ENCODE data around the gene UCHL5.
"Not testable (repeated sequence)": the region's sequence is repeated elsewhere in the genome, so short reads cannot be mapped to it uniquely, and the experiment has no call there.

UCHL5 gene

DNA sequence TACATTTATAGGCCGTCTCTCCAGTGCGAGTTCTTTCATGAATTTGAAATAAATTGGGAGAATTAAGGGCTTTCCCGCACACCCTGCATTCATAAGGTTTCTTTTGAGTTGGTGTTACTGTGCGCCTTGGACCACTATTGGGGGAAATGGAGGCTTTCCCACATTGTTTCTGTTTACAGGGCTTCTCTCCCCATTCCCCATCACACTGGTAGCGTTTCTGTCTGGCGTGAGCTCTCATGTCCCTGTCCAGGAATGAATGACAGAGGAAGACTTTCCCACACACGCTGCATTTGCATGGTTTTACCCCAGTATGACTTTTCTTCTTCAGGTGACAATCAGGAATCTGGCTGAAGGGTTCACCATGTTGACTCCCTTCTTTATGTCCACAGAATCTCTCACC, 65.0 kb downstream of the UCHL5 start:
- no peaks in the 10 kb centered on the region for H3K27me3 ChIP-seq (ENCODE audit: insufficient read depth, low read length, poor library complexity)
- WGBS (ENCODE audit: extremely low coverage, insufficient coverage, low lambda C conversion rate): no CpG with 5 or more reads among the region's 7 CpGs
- H4K5ac ChIP-seq (ENCODE audit: low read length): no peak overlapping the region
- H3K56ac ChIP-seq (ENCODE audit: low read length): no peak overlapping the region
- H3K4me2 ChIP-seq (ENCODE audit: low read length): no peak overlapping the region
- H3K4me1 ChIP-seq (ENCODE audit: control insufficient read depth, low read depth, low read length): no peaks in the 10 kb centered on the region
- H3K18ac ChIP-seq (ENCODE audit: low read length): no peak overlapping the region
- no peak overlapping the region for H3K4ac ChIP-seq (ENCODE audit: low read depth, low read length)
- no peaks in the 10 kb centered on the region for H3K79me1 ChIP-seq (ENCODE audit: low read length)
- no peak overlapping the region for H2BK120ac ChIP-seq (ENCODE audit: low read depth, low read length)
- H2BK15ac ChIP-seq (replicated peaks; ENCODE audit: low read depth): no peak overlapping the region
- no peaks in the 10 kb centered on the region for H3K79me2 ChIP-seq (ENCODE audit: control insufficient read depth, insufficient read depth, low read length)
- H2AK5ac ChIP-seq (ENCODE audit: low read length): no peak overlapping the region
- H3K9ac ChIP-seq (ENCODE audit: low read length): no peak overlapping the region
- DNase-seq: no peak
- no peak overlapping the region for H3K4me3 ChIP-seq (ENCODE audit: low read length)
- H3K23ac ChIP-seq (ENCODE audit: low read length): no peak overlapping the region
- no peak overlapping the region for H4K8ac ChIP-seq (ENCODE audit: low read depth, low read length)
- no peak overlapping the region for H2BK5ac ChIP-seq (ENCODE audit: low read length)
- H3K36me3 ChIP-seq (ENCODE audit: control insufficient read depth, insufficient read depth, low read length): no peaks in the 10 kb centered on the region
- H3K27ac ChIP-seq (ENCODE audit: low read depth, low read length): no peak overlapping the region

GRCh38 chr1:192993426-192994085, 65.6 kb downstream of the UCHL5 start:
- Histone ChIP-seq H3K4me1 (ENCODE audit: control insufficient read depth, low read depth, low read length) (no peaks in the 10 kb centered on the region), H3K4me3 (ENCODE audit: low read length) (no peak overlapping the region)

GRCh38 chr1:192986748-192987334, 72.3 kb downstream of the UCHL5 start:
- not testable (repeated sequence) for H4K5ac ChIP-seq (ENCODE audit: low read length); H2BK5ac ChIP-seq (ENCODE audit: low read length); H3K18ac ChIP-seq (ENCODE audit: low read length); H2BK120ac ChIP-seq (ENCODE audit: low read depth, low read length); H3K36me3 ChIP-seq (ENCODE audit: control insufficient read depth, insufficient read depth, low read length); H3K4me1 ChIP-seq (ENCODE audit: control insufficient read depth, low read depth, low read length); DNase-seq; H3K9ac ChIP-seq (ENCODE audit: low read length); H3K4me2 ChIP-seq (ENCODE audit: low read length); H3K79me1 ChIP-seq (ENCODE audit: low read length); H3K23ac ChIP-seq (ENCODE audit: low read length); H4K8ac ChIP-seq (ENCODE audit: low read depth, low read length); H3K4me3 ChIP-seq (ENCODE audit: low read length); H2AK5ac ChIP-seq (ENCODE audit: low read length); H3K27ac ChIP-seq (ENCODE audit: low read depth, low read length); H3K27me3 ChIP-seq (ENCODE audit: insufficient read depth, low read length, poor library complexity); H3K56ac ChIP-seq (ENCODE audit: low read length); H3K4ac ChIP-seq (ENCODE audit: low read depth, low read length); H3K79me2 ChIP-seq (ENCODE audit: control insufficient read depth, insufficient read depth, low read length); H2BK15ac ChIP-seq (replicated peaks; ENCODE audit: low read depth)
- WGBS (ENCODE audit: extremely low coverage, insufficient coverage, low lambda C conversion rate): no CpG with 5 or more reads among the region's 38 CpGs

More at GRCh38 chr1:192993426-192994085, 65.6 kb downstream of the UCHL5 start:
- H3K4ac ChIP-seq (ENCODE audit: low read depth, low read length): no peak overlapping the region
- no peaks in the 10 kb centered on the region for H3K27me3 ChIP-seq (ENCODE audit: insufficient read depth, low read length, poor library complexity)
- H2BK120ac ChIP-seq (ENCODE audit: low read depth, low read length): no peak overlapping the region
- H2BK15ac ChIP-seq (replicated peaks; ENCODE audit: low read depth): no peak overlapping the region
- H2BK5ac ChIP-seq (ENCODE audit: low read length): no peak overlapping the region
- no peaks in the 10 kb centered on the region for H3K79me2 ChIP-seq (ENCODE audit: control insufficient read depth, insufficient read depth, low read length)
- H4K8ac ChIP-seq (ENCODE audit: low read depth, low read length): no peak overlapping the region
- H2AK5ac ChIP-seq (ENCODE audit: low read length): no peak overlapping the region
- H3K27ac ChIP-seq (ENCODE audit: low read depth, low read length): no peak overlapping the region
- no peaks in the 10 kb centered on the region for H3K79me1 ChIP-seq (ENCODE audit: low read length)
- no peak overlapping the region for H3K56ac ChIP-seq (ENCODE audit: low read length)
- no peak overlapping the region for H3K18ac ChIP-seq (ENCODE audit: low read length)
- H3K4me2 ChIP-seq (ENCODE audit: low read length): no peak overlapping the region
- H3K9ac ChIP-seq (ENCODE audit: low read length): no peak overlapping the region
- H4K5ac ChIP-seq (ENCODE audit: low read length): no peak overlapping the region
- no CpG with 5 or more reads among the region's 10 CpGs for WGBS (ENCODE audit: extremely low coverage, insufficient coverage, low lambda C conversion rate)
- no peaks in the 10 kb centered on the region for H3K36me3 ChIP-seq (ENCODE audit: control insufficient read depth, insufficient read depth, low read length)
- H3K23ac ChIP-seq (ENCODE audit: low read length): no peak overlapping the region
- peak; percentile 47 for DNase-seq

- Histone ChIP-seq H3K4me2 (ENCODE audit: low read length) (no peak overlapping the region), H3K36me3 (ENCODE audit: control insufficient read depth, insufficient read depth, low read length) (no peaks in the 10 kb centered on the region), H3K56ac (ENCODE audit: low read length) (no peak overlapping the region), H3K4ac (ENCODE audit: low read depth, low read length) (no peak overlapping the region), H3K79me2 (ENCODE audit: control insufficient read depth, insufficient read depth, low read length) (no peaks in the 10 kb centered on the region), H2BK15ac (replicated peaks; ENCODE audit: low read depth) (no peak overlapping the region), H4K5ac (ENCODE audit: low read length) (no peak overlapping the region), H4K8ac (ENCODE audit: low read depth, low read length) (no peak overlapping the region), H2AK5ac (ENCODE audit: low read length) (no peak overlapping the region), H3K27me3 (ENCODE audit: insufficient read depth, low read length, poor library complexity) (no peaks in the 10 kb centered on the region), H3K23ac (ENCODE audit: low read length) (no peak overlapping the region), H3K9ac (ENCODE audit: low read length) (no peak overlapping the region), H3K4me3 (ENCODE audit: low read length) (no peak overlapping the region), H2BK5ac (ENCODE audit: low read length) (no peak overlapping the region), H3K27ac (ENCODE audit: low read depth, low read length) (no peak overlapping the region), H3K18ac (ENCODE audit: low read length) (no peak overlapping the region), H3K79me1 (ENCODE audit: low read length) (no peaks in the 10 kb centered on the region), H3K4me1 (ENCODE audit: control insufficient read depth, low read depth, low read length) (no peaks in the 10 kb centered on the region), H2BK120ac (ENCODE audit: low read depth, low read length) (no peak overlapping the region)
- DNase-seq: no peak
- 100% methylated on average over 1 of the region's 8 CpGs for WGBS (ENCODE audit: extremely low coverage, insufficient coverage, low lambda C conversion rate)
Observed at GRCh38 chr1:192986110-192986747, 72.9 kb downstream of the UCHL5 start.

GRCh38 chr1:192984080-192984479, 75.1 kb downstream of the UCHL5 start:
- Histone ChIP-seq H2BK5ac (ENCODE audit: low read length) (no peak overlapping the region), H3K27ac (ENCODE audit: low read depth, low read length) (no peak overlapping the region), H3K36me3 (ENCODE audit: control insufficient read depth, insufficient read depth, low read length) (no peaks in the 10 kb centered on the region), H2BK15ac (replicated peaks; ENCODE audit: low read depth) (peak overlapping the region; percentile 25), H4K8ac (ENCODE audit: low read depth, low read length) (no peak overlapping the region), H2BK120ac (ENCODE audit: low read depth, low read length) (no peak overlapping the region), H3K18ac (ENCODE audit: low read length) (no peak overlapping the region), H3K4me2 (ENCODE audit: low read length) (no peak overlapping the region), H3K56ac (ENCODE audit: low read length) (no peak overlapping the region), H3K4ac (ENCODE audit: low read depth, low read length) (no peak overlapping the region), H3K4me1 (ENCODE audit: control insufficient read depth, low read depth, low read length) (no peaks in the 10 kb centered on the region), H2AK5ac (ENCODE audit: low read length) (no peak overlapping the region), H4K5ac (ENCODE audit: low read length) (no peak overlapping the region), H3K4me3 (ENCODE audit: low read length) (no peak overlapping the region), H3K23ac (ENCODE audit: low read length) (no peak overlapping the region), H3K27me3 (ENCODE audit: insufficient read depth, low read length, poor library complexity) (no peaks in the 10 kb centered on the region), H3K79me1 (ENCODE audit: low read length) (no peaks in the 10 kb centered on the region), H3K9ac (ENCODE audit: low read length) (no peak overlapping the region), H3K79me2 (ENCODE audit: control insufficient read depth, insufficient read depth, low read length) (no peaks in the 10 kb centered on the region)
- DNase-seq: no peak
- no CpG with 5 or more reads among the region's 1 CpG for WGBS (ENCODE audit: extremely low coverage, insufficient coverage, low lambda C conversion rate)

All from mesendoderm (in vitro differentiated cells).